KOPT-K1 (cell line): ENCODE results near the gene EYS.

Source experiments
- H3K27ac ChIP-seq: fragments of 200-600 bp; sonication (generic); 2 replicates; pipeline ENCODE4 v1.5.1; 2016; ENCODE audit warnings: antibody characterized with exemption, mild to moderate bottlenecking, low read depth, low read length; ENCODE audit not compliant: poor library complexity, severe bottlenecking
- H3K36me3 ChIP-seq: fragments of 200-600 bp; sonication (generic); 2 replicates; pipeline ENCODE4 v1.5.1; 2017; ENCODE audit warnings: antibody characterized with exemption, mild to moderate bottlenecking, low read length, moderate library complexity; ENCODE audit not compliant: insufficient read depth
- H3K9me3 ChIP-seq: fragments of 200-600 bp; sonication (generic); 2 replicates; pipeline ENCODE4 v1.5.1; 2017; ENCODE audit warnings: antibody characterized with exemption, low read length, mild to moderate bottlenecking; ENCODE audit not compliant: insufficient read depth, poor library complexity, severe bottlenecking

The EYS gene

GRCh38 chr6:65707126-65707826, at the start of gene EYS:
Gene EYS (minus strand): TSS chr6:65707226. CDS start chr6:65495410, 211,816 bp downstream.
- no peaks in the 10 kb centered on the region for H3K9me3 ChIP-seq
- no peaks in the 10 kb centered on the region for H3K36me3 ChIP-seq
- H3K27ac ChIP-seq, result no peak within 1 kb of the TSS

GRCh38 chr6:65746302-65746701, 39.3 kb upstream of the EYS start:
- H3K9me3 ChIP-seq, result no peaks in the 10 kb centered on the region
- no peaks in the 10 kb centered on the region for H3K36me3 ChIP-seq
- H3K27ac ChIP-seq, result no peak overlapping the region

- H3K27ac ChIP-seq, result no peak overlapping the region
- no peaks in the 10 kb centered on the region for H3K36me3 ChIP-seq
- no peaks in the 10 kb centered on the region for H3K9me3 ChIP-seq
These were observed 38.6 kb upstream of the EYS start for GRCh38 chr6:65745614-65746013.

GRCh38 chr6:65728879-65729479, 22.0 kb upstream of the EYS start:
- no peak overlapping the region for H3K27ac ChIP-seq
- no peaks in the 10 kb centered on the region for H3K36me3 ChIP-seq
- H3K9me3 ChIP-seq, result no peaks in the 10 kb centered on the region

- Histone ChIP-seq H3K27ac (no peak overlapping the region), H3K36me3 (no peaks in the 10 kb centered on the region), H3K9me3 (no peaks in the 10 kb centered on the region)
These were observed 12.1 kb upstream of the EYS start for GRCh38 chr6:65719101-65719500.

- Histone ChIP-seq H3K9me3 (no peaks in the 10 kb centered on the region), H3K27ac (no peak overlapping the region), H3K36me3 (no peaks in the 10 kb centered on the region)
These were observed 4.5 kb upstream of the EYS start for GRCh38 chr6:65711531-65711930.

GRCh38 chr6:65709099-65709830, 2.2 kb upstream of the EYS start:
- Histone ChIP-seq H3K36me3 (no peaks in the 10 kb centered on the region), H3K9me3 (no peaks in the 10 kb centered on the region), H3K27ac (no peak overlapping the region)

- no peak overlapping the region for H3K27ac ChIP-seq
These were observed 1.1 kb upstream of the EYS start for GRCh38 chr6:65708162-65708561.

GRCh38 chr6:65706436-65706835, 590 bp downstream of the EYS start:
- no peaks in the 10 kb centered on the region for H3K36me3 ChIP-seq
- H3K9me3 ChIP-seq, result no peaks in the 10 kb centered on the region
- no peak overlapping the region for H3K27ac ChIP-seq

More at GRCh38 chr6:65708162-65708561, 1.1 kb upstream of the EYS start:
- Histone ChIP-seq H3K36me3 (no peaks in the 10 kb centered on the region), H3K9me3 (no peaks in the 10 kb centered on the region)

GRCh38 chr6:65701325-65701724, 5.7 kb downstream of the EYS start:
- H3K36me3 ChIP-seq, result no peaks in the 10 kb centered on the region
- no peak overlapping the region for H3K27ac ChIP-seq
- H3K9me3 ChIP-seq, result no peaks in the 10 kb centered on the region

- no peaks in the 10 kb centered on the region for H3K36me3 ChIP-seq
- no peak overlapping the region for H3K27ac ChIP-seq
- H3K9me3 ChIP-seq, result no peaks in the 10 kb centered on the region
These were observed 6.5 kb downstream of the EYS start for GRCh38 chr6:65700561-65700960.

GRCh38 chr6:65692109-65692508, 14.9 kb downstream of the EYS start:
- Histone ChIP-seq H3K9me3 (no peaks in the 10 kb centered on the region), H3K27ac (no peak overlapping the region), H3K36me3 (no peaks in the 10 kb centered on the region)

- H3K36me3 ChIP-seq, result no peaks in the 10 kb centered on the region
These were observed 26.8 kb downstream of the EYS start for GRCh38 chr6:65680232-65680631.

GRCh38 chr6:65671922-65672321, 35.1 kb downstream of the EYS start:
- no peaks in the 10 kb centered on the region for H3K36me3 ChIP-seq
- H3K27ac ChIP-seq, result no peak overlapping the region
- H3K9me3 ChIP-seq, result no peaks in the 10 kb centered on the region

More at GRCh38 chr6:65680232-65680631, 26.8 kb downstream of the EYS start:
- H3K9me3 ChIP-seq, result no peaks in the 10 kb centered on the region
- no peak overlapping the region for H3K27ac ChIP-seq

- Histone ChIP-seq H3K27ac (no peak overlapping the region), H3K36me3 (no peaks in the 10 kb centered on the region), H3K9me3 (no peaks in the 10 kb centered on the region)
These were observed 38.9 kb downstream of the EYS start for GRCh38 chr6:65667916-65668656.
